ENCODE results near the gene PCDHA11.
"Not testable (repeated sequence)": the region's sequence is repeated elsewhere in the genome, so short reads cannot be mapped to it uniquely, and the experiment has no call there.

Gene PCDHA11

GRCh38 chr5:140833993-140834392 lies 34.8 kb upstream of the PCDHA11 start, which contains the start of gene PCDHA7:
PCDHA7 (plus strand) TSS chr5:140834269; CDS start chr5:140834384, 115 bp downstream.
- H2AK5ac ChIP-seq (ENCODE audit: low read length), result no peak within 1 kb of the TSS
- no peak within 1 kb of the TSS for H4K12ac ChIP-seq (ENCODE audit: low read depth, low read length)
- DNase-seq, result no peak
- H3K4me3 ChIP-seq (ENCODE audit: low read depth, low read length), result no peak within 1 kb of the TSS
- H3K9me3 ChIP-seq (ENCODE audit: insufficient read depth, low read depth, low read length), result peaks cover 18% of the 10 kb centered on the region
- no peak within 1 kb of the TSS for H2BK5ac ChIP-seq (ENCODE audit: low read depth, low read length, poor library complexity)
- no peak within 1 kb of the TSS for H3K4me2 ChIP-seq (ENCODE audit: low read length)
- peak within 1 kb of the TSS; percentile 53 for H3K9ac ChIP-seq (ENCODE audit: low read length)
- H2BK12ac ChIP-seq (ENCODE audit: low read length), result no peak within 1 kb of the TSS
- no peak within 1 kb of the TSS for H3K14ac ChIP-seq (ENCODE audit: low read length)
- no peak within 1 kb of the TSS for H3K27ac ChIP-seq (ENCODE audit: low read depth, low read length)
- no peaks in the 10 kb centered on the region for H3K4me1 ChIP-seq (ENCODE audit: control insufficient read depth in 1 of 2, insufficient read depth in 2 of 2, low read length in 2 of 2)
- H3K36me3 ChIP-seq (ENCODE audit: control insufficient read depth in 1 of 2, insufficient read depth in 2 of 2, low read length in 2 of 2), result peaks cover 8 to 9% of the 10 kb centered on the region in 2 experiments
- H3K79me2 ChIP-seq (ENCODE audit: control insufficient read depth, insufficient read depth, low read length, poor library complexity), result no peaks in the 10 kb centered on the region
- no peak within 1 kb of the TSS for H3K4ac ChIP-seq (ENCODE audit: low read depth, low read length)
- no peak within 1 kb of the TSS for H3K23ac ChIP-seq (ENCODE audit: low read length)
- no peaks in the 10 kb centered on the region for H3K79me1 ChIP-seq (ENCODE audit: low read length)
- no peak within 1 kb of the TSS for H2AFZ ChIP-seq (ENCODE audit: insufficient read depth, low read length, poor library complexity)
- H4K8ac ChIP-seq (ENCODE audit: low read depth, low read length), result no peak within 1 kb of the TSS
- H2BK120ac ChIP-seq (ENCODE audit: insufficient read depth, low read length, poor library complexity), result no peak within 1 kb of the TSS
- H3K18ac ChIP-seq (ENCODE audit: low read length), result no peak within 1 kb of the TSS
- H4K91ac ChIP-seq (ENCODE audit: low read depth, low read length), result no peak within 1 kb of the TSS
- H3K27me3 ChIP-seq (ENCODE audit: insufficient read depth, low read length), result no peaks in the 10 kb centered on the region
- no CpG with 5 or more reads among the region's 8 CpGs for WGBS (ENCODE audit: extremely low coverage, insufficient coverage, insufficient read length)

- not testable (repeated sequence) for H2BK120ac ChIP-seq (ENCODE audit: insufficient read depth, low read length, poor library complexity); H3K4me3 ChIP-seq (ENCODE audit: low read depth, low read length); H3K4ac ChIP-seq (ENCODE audit: low read depth, low read length); DNase-seq; H2BK12ac ChIP-seq (ENCODE audit: low read length); H2AFZ ChIP-seq (ENCODE audit: insufficient read depth, low read length, poor library complexity); H3K27me3 ChIP-seq (ENCODE audit: insufficient read depth, low read length); H3K27ac ChIP-seq (ENCODE audit: low read depth, low read length); H3K79me1 ChIP-seq (ENCODE audit: low read length); H4K12ac ChIP-seq (ENCODE audit: low read depth, low read length); H3K4me2 ChIP-seq (ENCODE audit: low read length); H2AK5ac ChIP-seq (ENCODE audit: low read length); H3K79me2 ChIP-seq (ENCODE audit: control insufficient read depth, insufficient read depth, low read length, poor library complexity); H3K36me3 ChIP-seq (ENCODE audit: control insufficient read depth in 1 of 2, insufficient read depth in 2 of 2, low read length in 2 of 2); H3K4me1 ChIP-seq (ENCODE audit: control insufficient read depth in 1 of 2, insufficient read depth in 2 of 2, low read length in 2 of 2); H3K23ac ChIP-seq (ENCODE audit: low read length); H3K18ac ChIP-seq (ENCODE audit: low read length); H3K14ac ChIP-seq (ENCODE audit: low read length); H2BK5ac ChIP-seq (ENCODE audit: low read depth, low read length, poor library complexity); H4K8ac ChIP-seq (ENCODE audit: low read depth, low read length); H4K91ac ChIP-seq (ENCODE audit: low read depth, low read length)
- no CpG with 5 or more reads among the region's 38 CpGs for WGBS (ENCODE audit: extremely low coverage, insufficient coverage, insufficient read length)
- peak overlapping the region; percentile 53 for H3K9ac ChIP-seq (ENCODE audit: low read length)
- H3K9me3 ChIP-seq (ENCODE audit: insufficient read depth, low read depth, low read length), result peaks cover 16% of the 10 kb centered on the region
Observed at GRCh38 chr5:140834439-140835008, 34.2 kb upstream of the PCDHA11 start.

GRCh38 chr5:140835622-140836510 lies 32.9 kb upstream of the PCDHA11 start:
- H3K14ac ChIP-seq (ENCODE audit: low read length), result no peak overlapping the region
- no peak overlapping the region for H4K12ac ChIP-seq (ENCODE audit: low read depth, low read length)
- H3K27ac ChIP-seq (ENCODE audit: low read depth, low read length), result no peak overlapping the region
- H2BK5ac ChIP-seq (ENCODE audit: low read depth, low read length, poor library complexity), result no peak overlapping the region
- no CpG with 5 or more reads among the region's 103 CpGs for WGBS (ENCODE audit: extremely low coverage, insufficient coverage, insufficient read length)
- no peak overlapping the region for H4K8ac ChIP-seq (ENCODE audit: low read depth, low read length)
- H3K9ac ChIP-seq (ENCODE audit: low read length), result no peak overlapping the region
- H3K4ac ChIP-seq (ENCODE audit: low read depth, low read length), result no peak overlapping the region
- H3K4me2 ChIP-seq (ENCODE audit: low read length), result no peak overlapping the region
- no peak overlapping the region for H3K4me3 ChIP-seq (ENCODE audit: low read depth, low read length)
- no peak overlapping the region for H2BK12ac ChIP-seq (ENCODE audit: low read length)
- H4K91ac ChIP-seq (ENCODE audit: low read depth, low read length), result no peak overlapping the region
- no peak overlapping the region for H2AK5ac ChIP-seq (ENCODE audit: low read length)
- no peak overlapping the region for H3K23ac ChIP-seq (ENCODE audit: low read length)
- H3K4me1 ChIP-seq (ENCODE audit: control insufficient read depth in 1 of 2, insufficient read depth in 2 of 2, low read length in 2 of 2), result no peaks in the 10 kb centered on the region
- H2BK120ac ChIP-seq (ENCODE audit: insufficient read depth, low read length, poor library complexity), result no peak overlapping the region
- H3K79me1 ChIP-seq (ENCODE audit: low read length), result no peaks in the 10 kb centered on the region
- no peaks in the 10 kb centered on the region for H3K79me2 ChIP-seq (ENCODE audit: control insufficient read depth, insufficient read depth, low read length, poor library complexity)
- no peaks in the 10 kb centered on the region for H3K27me3 ChIP-seq (ENCODE audit: insufficient read depth, low read length)
- no peak for DNase-seq
- no peak overlapping the region for H2AFZ ChIP-seq (ENCODE audit: insufficient read depth, low read length, poor library complexity)
- peaks cover 16% of the 10 kb centered on the region for H3K9me3 ChIP-seq (ENCODE audit: insufficient read depth, low read depth, low read length)
- H3K36me3 ChIP-seq (ENCODE audit: control insufficient read depth in 1 of 2, insufficient read depth in 2 of 2, low read length in 2 of 2), result peaks cover 6% of the 10 kb centered on the region in 2 experiments
- H3K18ac ChIP-seq (ENCODE audit: low read length), result no peak overlapping the region

GRCh38 chr5:140840978-140841962 lies 27.5 kb upstream of the PCDHA11 start, which contains the start of gene PCDHA8:
PCDHA8 (plus strand) TSS chr5:140841187; CDS start chr5:140841322, 135 bp downstream.
- Histone ChIP-seq H4K12ac (ENCODE audit: low read depth, low read length) (no peak within 1 kb of the TSS), H3K79me1 (ENCODE audit: low read length) (no peaks in the 10 kb centered on the region), H3K79me2 (ENCODE audit: control insufficient read depth, insufficient read depth, low read length, poor library complexity) (no peaks in the 10 kb centered on the region), H3K14ac (ENCODE audit: low read length) (no peak within 1 kb of the TSS), H3K27me3 (ENCODE audit: insufficient read depth, low read length) (no peaks in the 10 kb centered on the region), H3K36me3 (ENCODE audit: control insufficient read depth in 1 of 2, insufficient read depth in 2 of 2, low read length in 2 of 2) (peaks cover 0 to 2% of the 10 kb centered on the region in 2 experiments), H4K8ac (ENCODE audit: low read depth, low read length) (no peak within 1 kb of the TSS), H2BK5ac (ENCODE audit: low read depth, low read length, poor library complexity) (no peak within 1 kb of the TSS), H3K23ac (ENCODE audit: low read length) (no peak within 1 kb of the TSS), H3K18ac (ENCODE audit: low read length) (no peak within 1 kb of the TSS), H3K27ac (ENCODE audit: low read depth, low read length) (no peak within 1 kb of the TSS), H2AFZ (ENCODE audit: insufficient read depth, low read length, poor library complexity) (no peak within 1 kb of the TSS), H3K4ac (ENCODE audit: low read depth, low read length) (no peak within 1 kb of the TSS), H2BK120ac (ENCODE audit: insufficient read depth, low read length, poor library complexity) (no peak within 1 kb of the TSS), H2BK12ac (ENCODE audit: low read length) (no peak within 1 kb of the TSS), H3K4me2 (ENCODE audit: low read length) (peak within 1 kb of the TSS; percentile 7), H3K9ac (ENCODE audit: low read length) (no peak within 1 kb of the TSS), H4K91ac (ENCODE audit: low read depth, low read length) (no peak within 1 kb of the TSS), H3K9me3 (ENCODE audit: insufficient read depth, low read depth, low read length) (peaks cover 2% of the 10 kb centered on the region), H3K4me1 (ENCODE audit: control insufficient read depth in 1 of 2, insufficient read depth in 2 of 2, low read length in 2 of 2) (no peaks in the 10 kb centered on the region), H3K4me3 (ENCODE audit: low read depth, low read length) (no peak within 1 kb of the TSS), H2AK5ac (ENCODE audit: low read length) (no peak within 1 kb of the TSS)
- DNase-seq, result no peak
- WGBS (ENCODE audit: extremely low coverage, insufficient coverage, insufficient read length), result no CpG with 5 or more reads among the region's 47 CpGs

Data from trophoblast cell (in vitro differentiated cells and primary cell).